RWPE2 (cell line): ENCODE measurements around the gene TNFRSF13B.

Source experiments
- ATAC-seq: fragments of 200-7000 bp; cut with Tn5 transposase; 3 replicates; pipeline ENCODE4 v1.9.1; 2021; ENCODE audit warnings: low read depth
- DNase-seq: peaks from one replicate; pipeline ENCODE4 v3.0.0-alpha.2; 2020; ENCODE audit warnings: low spot score
- H3K27ac ChIP-seq: fragments of 450-650 bp; 2 replicates; pipeline ENCODE4 v1.5.1; 2017; ENCODE audit warnings: mild to moderate bottlenecking; ENCODE audit not compliant: poor library complexity, severe bottlenecking
- H3K27me3 ChIP-seq: fragments of 250-450 bp; sonication (Bioruptor Pico); 2 replicates; pipeline ENCODE4 v1.5.1; 2021; ENCODE audit warnings: mild to moderate bottlenecking, moderate library complexity; ENCODE audit not compliant: insufficient read depth, poor library complexity, severe bottlenecking
- H3K36me3 ChIP-seq: fragments of 250-450 bp; sonication (Bioruptor Pico); 2 replicates; pipeline ENCODE4 v1.5.1; 2020; ENCODE audit warnings: low read depth, mild to moderate bottlenecking, moderate library complexity
- H3K4me1 ChIP-seq: fragments of 250-450 bp; sonication (Bioruptor Pico); 2 replicates; pipeline ENCODE4 v1.5.1; 2021; ENCODE audit warnings: mild to moderate bottlenecking, moderate library complexity; ENCODE audit not compliant: insufficient read depth, poor library complexity, severe bottlenecking
- H3K4me3 ChIP-seq: fragments of 250-450 bp; sonication (Bioruptor Pico); 2 replicates; pipeline ENCODE4 v1.5.1; 2021; ENCODE audit warnings: mild to moderate bottlenecking, moderate library complexity; ENCODE audit not compliant: severe bottlenecking
- H3K9me3 ChIP-seq: fragments of 250-450 bp; sonication (Bioruptor Pico); 2 replicates; pipeline ENCODE4 v1.5.1; 2021; ENCODE audit warnings: mild to moderate bottlenecking, moderate library complexity; ENCODE audit not compliant: severe bottlenecking
- TF ChIP-seq, protein P1 (sequence below): fragments of 450-650 bp; IDR thresholded peaks from one replicate; pipeline ENCODE4 v1.5.1; 2017; ENCODE audit warnings: mild to moderate bottlenecking, moderate library complexity; ENCODE audit not compliant: poor library complexity, severe bottlenecking

Gene TNFRSF13B

DNA sequence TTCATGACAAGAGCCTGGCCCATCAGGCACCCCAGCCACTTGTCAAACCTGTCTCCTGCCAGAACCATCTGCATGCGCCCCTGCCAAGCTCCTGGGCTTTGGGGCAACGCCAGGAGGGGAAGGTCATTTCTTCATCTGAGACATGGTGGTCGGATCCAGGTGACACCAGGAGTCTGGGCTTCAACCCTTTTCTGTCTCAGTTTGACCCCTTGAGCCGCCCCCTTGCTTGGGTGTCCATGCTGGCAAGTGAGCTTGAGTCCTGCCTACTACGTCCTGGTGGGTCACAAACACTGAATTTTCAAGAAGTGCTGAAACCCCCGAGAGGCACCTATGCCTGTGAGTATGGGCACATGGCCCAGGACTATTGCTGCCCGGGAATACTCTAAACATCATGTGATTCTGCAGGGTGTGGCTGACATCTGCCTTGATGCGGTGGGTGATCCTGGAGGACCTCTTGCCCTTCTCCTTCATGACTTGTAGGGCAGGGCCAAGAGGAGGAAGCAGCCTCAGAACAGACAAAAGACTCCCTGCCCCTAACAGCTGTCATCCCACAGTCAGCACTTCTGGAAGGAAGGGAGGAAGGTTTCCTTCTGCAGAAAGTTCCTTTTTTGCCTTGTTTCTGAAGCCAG, 43.4 kb downstream of the TNFRSF13B start:
- no peaks in the 10 kb centered on the region for H3K27me3 ChIP-seq
- no peak overlapping the region for H3K27ac ChIP-seq
- H3K9me3 ChIP-seq, result no peaks in the 10 kb centered on the region
- TF ChIP-seq, protein P1, sequence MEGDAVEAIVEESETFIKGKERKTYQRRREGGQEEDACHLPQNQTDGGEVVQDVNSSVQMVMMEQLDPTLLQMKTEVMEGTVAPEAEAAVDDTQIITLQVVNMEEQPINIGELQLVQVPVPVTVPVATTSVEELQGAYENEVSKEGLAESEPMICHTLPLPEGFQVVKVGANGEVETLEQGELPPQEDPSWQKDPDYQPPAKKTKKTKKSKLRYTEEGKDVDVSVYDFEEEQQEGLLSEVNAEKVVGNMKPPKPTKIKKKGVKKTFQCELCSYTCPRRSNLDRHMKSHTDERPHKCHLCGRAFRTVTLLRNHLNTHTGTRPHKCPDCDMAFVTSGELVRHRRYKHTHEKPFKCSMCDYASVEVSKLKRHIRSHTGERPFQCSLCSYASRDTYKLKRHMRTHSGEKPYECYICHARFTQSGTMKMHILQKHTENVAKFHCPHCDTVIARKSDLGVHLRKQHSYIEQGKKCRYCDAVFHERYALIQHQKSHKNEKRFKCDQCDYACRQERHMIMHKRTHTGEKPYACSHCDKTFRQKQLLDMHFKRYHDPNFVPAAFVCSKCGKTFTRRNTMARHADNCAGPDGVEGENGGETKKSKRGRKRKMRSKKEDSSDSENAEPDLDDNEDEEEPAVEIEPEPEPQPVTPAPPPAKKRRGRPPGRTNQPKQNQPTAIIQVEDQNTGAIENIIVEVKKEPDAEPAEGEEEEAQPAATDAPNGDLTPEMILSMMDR, result no peak
- H3K36me3 ChIP-seq, result no peaks in the 10 kb centered on the region
- no peak for DNase-seq
- no peak for ATAC-seq
- H3K4me3 ChIP-seq, result no peak overlapping the region
- no peaks in the 10 kb centered on the region for H3K4me1 ChIP-seq

- Histone ChIP-seq H3K27me3 (no peaks in the 10 kb centered on the region), H3K9me3 (no peaks in the 10 kb centered on the region), H3K4me3 (no peak overlapping the region), H3K4me1 (no peaks in the 10 kb centered on the region), H3K36me3 (no peaks in the 10 kb centered on the region), H3K27ac (no peak overlapping the region)
- DNase-seq (no peak), ATAC-seq (no peak)
- TF ChIP-seq, protein P1, result no peak
Observed at GRCh38 chr17:16927641-16928321, 44.1 kb downstream of the TNFRSF13B start.

GRCh38 chr17:16926571-16927451, 45.1 kb downstream of the TNFRSF13B start:
- no peaks in the 10 kb centered on the region for H3K9me3 ChIP-seq
- H3K27me3 ChIP-seq, result no peaks in the 10 kb centered on the region
- no peak overlapping the region for H3K4me3 ChIP-seq
- TF ChIP-seq, protein P1, result no peak
- DNase-seq, result no peak
- no peaks in the 10 kb centered on the region for H3K4me1 ChIP-seq
- no peaks in the 10 kb centered on the region for H3K36me3 ChIP-seq
- no peak for ATAC-seq
- H3K27ac ChIP-seq, result no peak overlapping the region

DNA sequence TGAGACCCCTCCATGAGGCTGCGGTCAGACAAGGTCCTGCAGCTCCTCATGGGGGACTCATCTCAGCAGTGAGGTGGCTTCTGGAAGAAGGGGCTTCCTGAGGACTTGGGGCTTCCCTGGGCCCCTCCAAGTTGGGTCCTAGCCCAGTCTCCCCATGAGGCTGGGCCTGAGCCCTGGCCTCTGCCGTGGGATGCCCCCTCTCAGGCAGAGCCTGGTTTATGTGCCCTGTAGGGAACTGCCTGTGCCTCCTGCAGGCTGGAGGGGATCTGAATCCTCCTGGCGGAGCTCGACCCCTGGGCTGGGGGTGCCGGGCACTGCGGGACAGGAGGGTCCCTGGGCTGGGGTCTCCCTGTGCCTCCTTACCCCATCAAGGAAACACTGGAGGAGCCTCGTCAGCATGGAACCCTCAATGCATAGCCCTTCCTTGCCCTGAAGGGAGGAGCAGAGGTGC, 45.8 kb downstream of the TNFRSF13B start:
- no peak overlapping the region for H3K27ac ChIP-seq
- H3K4me1 ChIP-seq, result no peaks in the 10 kb centered on the region
- no peak overlapping the region for H3K4me3 ChIP-seq
- no peaks in the 10 kb centered on the region for H3K27me3 ChIP-seq
- ATAC-seq (no peak), DNase-seq (no peak)
- no peaks in the 10 kb centered on the region for H3K9me3 ChIP-seq
- TF ChIP-seq, protein P1, result no peak
- no peaks in the 10 kb centered on the region for H3K36me3 ChIP-seq
